ENCODE results near the gene QSOX1.

Gene QSOX1

GRCh38 chr1:180234369-180235076 is 79.9 kb downstream of the QSOX1 start:
- no peak for DNase-seq (ENCODE audit: low spot score)
- TF ChIP-seq CTCF (IDR thresholded peaks at IDR 0.05; ENCODE audit: borderline replicate concordance, control extremely low read depth, extremely low read depth, insufficient read depth, missing control alignments) = no peak
- in situ Hi-C loops (cut with MboI; ENCODE audit: low sequenced_read_pairs, unreplicated experiment) = no loop called here

- in situ Hi-C loops (cut with MboI; ENCODE audit: low sequenced_read_pairs, unreplicated experiment) = no loop called here
Measured at GRCh38 chr1:180235077-180235501, 80.4 kb downstream of the QSOX1 start.

GRCh38 chr1:180235502-180236239 is 81.0 kb downstream of the QSOX1 start:
- TF ChIP-seq CTCF (IDR thresholded peaks at IDR 0.05; ENCODE audit: borderline replicate concordance, control extremely low read depth, extremely low read depth, insufficient read depth, missing control alignments) = no peak
- DNase-seq (ENCODE audit: low spot score) = no peak
- in situ Hi-C loops (cut with MboI; ENCODE audit: low sequenced_read_pairs, unreplicated experiment) = no loop called here

More at GRCh38 chr1:180235077-180235501, 80.4 kb downstream of the QSOX1 start:
- TF ChIP-seq CTCF (IDR thresholded peaks at IDR 0.05; ENCODE audit: borderline replicate concordance, control extremely low read depth, extremely low read depth, insufficient read depth, missing control alignments) = no peak
- no peak for DNase-seq (ENCODE audit: low spot score)

GRCh38 chr1:180236698-180237509 is 82.2 kb downstream of the QSOX1 start:
- no peak for TF ChIP-seq CTCF (IDR thresholded peaks at IDR 0.05; ENCODE audit: borderline replicate concordance, control extremely low read depth, extremely low read depth, insufficient read depth, missing control alignments)
- in situ Hi-C loops (cut with MboI; ENCODE audit: low sequenced_read_pairs, unreplicated experiment) = no loop called here
- no peak for DNase-seq (ENCODE audit: low spot score)

GRCh38 chr1:180237869-180238476 is 83.3 kb downstream of the QSOX1 start:
- DNase-seq (ENCODE audit: low spot score) = no peak
- in situ Hi-C loops (cut with MboI; ENCODE audit: low sequenced_read_pairs, unreplicated experiment) = no loop called here

More at GRCh38 chr1:180237869-180238476, 83.3 kb downstream of the QSOX1 start:
- TF ChIP-seq CTCF (IDR thresholded peaks at IDR 0.05; ENCODE audit: borderline replicate concordance, control extremely low read depth, extremely low read depth, insufficient read depth, missing control alignments) = no peak
